GM12878 (cell line): ENCODE results near the gene CNN2. TPM values are rescaled to one million over a fixed set of nuclear protein-coding genes. Genes with fewer than 3 reads are reported as not detected.

Experiments
- ATF2 ChIP-seq: IDR thresholded peaks from 2 replicates; pipeline ENCODE4 v1.6.1; 2012; ENCODE audit warnings: low read length, inconsistent platforms
- ATF3 ChIP-seq: IDR thresholded peaks from 2 replicates; pipeline ENCODE4 v1.6.1; 2011; ENCODE audit warnings: low read depth, mild to moderate bottlenecking, low read length, moderate library complexity, borderline replicate concordance; ENCODE audit errors: extremely low read depth
- BCL11A ChIP-seq: IDR thresholded peaks from 2 replicates; pipeline ENCODE4 v1.6.1; 2011; ENCODE audit warnings: low read depth, low read length
- BCLAF1 ChIP-seq: fragments of 450-650 bp; IDR thresholded peaks from 2 replicates; pipeline ENCODE4 v1.6.1; 2017; ENCODE audit warnings: antibody characterized with exemption, mild to moderate bottlenecking, moderate library complexity
- CBFB ChIP-seq: IDR thresholded peaks from 2 replicates; pipeline ENCODE4 v1.6.1; 2016; ENCODE audit warnings: antibody characterized with exemption, low read depth
- LARP7 ChIP-seq: fragments of 450-650 bp; IDR thresholded peaks from 2 replicates; pipeline ENCODE4 v1.6.1; 2017; ENCODE audit warnings: mild to moderate bottlenecking
- MYB ChIP-seq: fragments of 150-350 bp; IDR thresholded peaks from 2 replicates; pipeline ENCODE4 v1.6.1; 2014; ENCODE audit warnings: mild to moderate bottlenecking, low read depth, low read length, borderline replicate concordance
- NFIC ChIP-seq: IDR thresholded peaks from 2 replicates; pipeline ENCODE4 v1.6.1; 2012; ENCODE audit warnings: low read depth, mild to moderate bottlenecking, inconsistent platforms, low read length, moderate library complexity
- NFYA ChIP-seq: IDR thresholded peaks from 2 replicates; pipeline ENCODE4 v1.6.1; 2011; ENCODE audit warnings: low read depth, mild to moderate bottlenecking, low read length, improper control_type of control experiment, borderline replicate concordance
- PAX5 ChIP-seq: IDR thresholded peaks from 2 replicates; pipeline ENCODE4 v1.6.1; 2011; ENCODE audit warnings: low read depth, low read length, borderline replicate concordance
- PBX3 ChIP-seq: IDR thresholded peaks from 2 replicates; pipeline ENCODE4 v1.6.1; 2011; ENCODE audit warnings: mild to moderate bottlenecking, low read depth, low read length, moderate library complexity; ENCODE audit not compliant: insufficient replicate concordance
- PML ChIP-seq: IDR thresholded peaks from 2 replicates; pipeline ENCODE4 v1.6.1; 2012; ENCODE audit warnings: low read length, inconsistent platforms
- POLR2A ChIP-seq: IDR thresholded peaks from 2 replicates; pipeline ENCODE4 v1.6.1; 2011; ENCODE audit warnings: low read depth, mild to moderate bottlenecking, low read length
- PRDM15 ChIP-seq: fragments of 450-650 bp; formaldehyde crosslinking; IDR thresholded peaks from 2 replicates; pipeline ENCODE4 v1.4.0; 2020; ENCODE audit warnings: mild to moderate bottlenecking, moderate library complexity
- RUNX3 ChIP-seq: IDR thresholded peaks from 2 replicates; pipeline ENCODE4 v1.6.1; 2012; ENCODE audit warnings: low read length, inconsistent platforms
- SMAD5 ChIP-seq: IDR thresholded peaks from 2 replicates; pipeline ENCODE4 v1.6.1; 2016; ENCODE audit warnings: antibody characterized with exemption, low read depth
- SP1 ChIP-seq: IDR thresholded peaks from one replicate; pipeline ENCODE4 v1.6.1; 2011; ENCODE audit warnings: low read depth, low read length
- SPI1 ChIP-seq: IDR thresholded peaks from 2 replicates; pipeline ENCODE4 v1.6.1; 2011; ENCODE audit warnings: low read depth, mild to moderate bottlenecking, low read length, moderate library complexity, borderline replicate concordance; ENCODE audit not compliant: insufficient read depth
- STAT3 ChIP-seq: IDR thresholded peaks from 2 replicates; pipeline ENCODE4 v1.6.1; 2011; ENCODE audit warnings: low read depth, low read length, improper control_type of control experiment
- TBL1XR1 ChIP-seq: IDR thresholded peaks from 2 replicates; pipeline ENCODE4 v1.6.1; 2012; ENCODE audit warnings: low read depth, low read length, improper control_type of control experiment
- TCF12 ChIP-seq: IDR thresholded peaks from 2 replicates; pipeline ENCODE4 v1.6.1; 2011; ENCODE audit warnings: low read depth, mild to moderate bottlenecking, low read length
- TCF3 ChIP-seq: IDR thresholded peaks from 2 replicates; pipeline ENCODE4 v1.6.1; 2012; ENCODE audit warnings: low read depth, mild to moderate bottlenecking, low read length, borderline replicate concordance; ENCODE audit not compliant: insufficient read depth
- WRNIP1 ChIP-seq: IDR thresholded peaks from 2 replicates; pipeline ENCODE4 v1.6.1; 2011; ENCODE audit warnings: low read depth, low read length, improper control_type of control experiment, borderline replicate concordance
- polyA plus RNA-seq, 11 experiments: library from polyadenylated mRNA; depleted of rRNA in 4 of 11; unstranded in 6 of 11; stranded (reverse) in 5 of 11; fragments of >200 nt; fragmentation: Nextera tagmentation in 4 of 11; fragmentation: Illumina TruSeq in 1 of 11; extraction: Ambion mirVana in 4 of 11; extraction: Trizol in 1 of 11; gene quantifications; 1 replicate in 1 of 11; 2 replicates in 10 of 11; pipeline versions ENCODE4 v1.2.1 to v1.2.3, GENCODE V29; 2011 to 2016; ENCODE audit warnings: inconsistent platforms in 2 of 11, missing spikeins in 2 of 11, low read depth in 1 of 11
- total RNA-seq, 4 experiments: library from RNA; depleted of rRNA in 3 of 4; stranded (reverse); fragments of >200 nt in 3 of 4; fragmentation: Illumina TruSeq in 1 of 4; extraction: Trizol in 1 of 4; gene quantifications; 2 replicates each; pipeline versions ENCODE4 v1.2.1 to v1.2.3, GENCODE V29; 2013 to 2021

Gene CNN2
- total and polyA plus RNA-seq, 10 of the 15 experiments (the other 5 are each of a cell fraction or from before 2014, with no cell fraction given) = 34.7 to 311 (median 172) TPM

- TF ChIP-seq ATF3 = no peak
- TF ChIP-seq NFYA = no peak
- TF ChIP-seq SMAD5 = no peak
- TF ChIP-seq POLR2A = no peak
- TF ChIP-seq BCL11A = peak; percentile 92
- 0 out of 2 replicates have a peak, but pooled peaks have one; percentile 56 for TF ChIP-seq TBL1XR1
- TF ChIP-seq BCLAF1 = no peak
- TF ChIP-seq STAT3 = no peak
- peak; percentile 60; the same call in 1 of the 2 replicates for TF ChIP-seq LARP7
- TF ChIP-seq TCF3 = peak; percentile 47; the same call in 1 of the 2 replicates
- TF ChIP-seq WRNIP1 = no peak
- TF ChIP-seq PAX5 = peak; percentile 76
- TF ChIP-seq SPI1 = peak; percentile 98
- peak; percentile 76 for TF ChIP-seq TCF12
- peak; percentile 66; the same call in 1 of the 2 replicates for TF ChIP-seq PML
- TF ChIP-seq MYB = no peak
- peak; percentile 88 for TF ChIP-seq RUNX3
- TF ChIP-seq SP1 = peak; percentile 49
- no peak; the same call in 1 of the 2 replicates for TF ChIP-seq ATF2
- peak; percentile 54 for TF ChIP-seq PBX3
- TF ChIP-seq NFIC = peak; percentile 72; the same call in 1 of the 2 replicates
- TF ChIP-seq PRDM15 = no peak
- TF ChIP-seq CBFB = 0 out of 2 replicates have a peak, but pooled peaks have one; percentile 68
Measured at GRCh38 chr19:1076951-1077350, 50.5 kb downstream of the CNN2 start (continued).
